ENCODE results near the gene HRH2. TPM values are rescaled to one million over a fixed set of nuclear protein-coding genes. Genes with fewer than 3 reads are reported as not detected.
"Not testable (repeated sequence)": the region's sequence is repeated elsewhere in the genome, so short reads cannot be mapped to it uniquely, and the experiment has no call there.

The HRH2 gene
- total RNA-seq, 6 donors from 2014 or later: 3.8 to 16.8 (median 7.8) TPM

- Histone ChIP-seq H3K36me3 (no peaks in the 10 kb centered on the region), H3K27ac (no peak overlapping the region), H3K9me3 (no peaks in the 10 kb centered on the region), H3K4me3 (no peak overlapping the region), H3K4me1 (no peaks in the 10 kb centered on the region), H3K27me3 (no peaks in the 10 kb centered on the region)
- TF ChIP-seq POLR2AphosphoS5 (IDR thresholded peaks at IDR 0.05) (no peak), EP300 (IDR thresholded peaks at IDR 0.05) (no peak), POLR2A (IDR thresholded peaks at IDR 0.05) (no peak), CTCF (IDR thresholded peaks at IDR 0.05) (no peak)
- WGBS, 2 donors: 68 to 79% methylated on average over 3 of the region's 3 CpGs
- DNase-seq (no peak), ATAC-seq (ENCODE audit: low FRiP score in 2 of 2) (no peak)
Observed at GRCh38 chr5:175614861-175615260, 43.0 kb upstream of the HRH2 start.

GRCh38 chr5:175616083-175616482 is 41.8 kb upstream of the HRH2 start:
- ATAC-seq (ENCODE audit: low FRiP score in 2 of 2) (no peak), DNase-seq (no peak)
- H3K27me3 ChIP-seq: no peaks in the 10 kb centered on the region
- H3K9me3 ChIP-seq: no peaks in the 10 kb centered on the region
- 81 to 89% methylated on average over 5 of the region's 5 CpGs for WGBS, 2 donors
- TF ChIP-seq POLR2A (IDR thresholded peaks at IDR 0.05): no peak
- no peak for TF ChIP-seq CTCF (IDR thresholded peaks at IDR 0.05)
- no peak for TF ChIP-seq POLR2AphosphoS5 (IDR thresholded peaks at IDR 0.05)
- TF ChIP-seq EP300 (IDR thresholded peaks at IDR 0.05): no peak
- no peaks in the 10 kb centered on the region for H3K36me3 ChIP-seq
- no peaks in the 10 kb centered on the region for H3K4me1 ChIP-seq
- H3K4me3 ChIP-seq: no peak overlapping the region
- H3K27ac ChIP-seq: no peak overlapping the region

- not testable (repeated sequence) for ATAC-seq (ENCODE audit: low FRiP score in 2 of 2)
Observed at GRCh38 chr5:175616527-175616926, 41.3 kb upstream of the HRH2 start.

GRCh38 chr5:175617447-175617846 is 40.4 kb upstream of the HRH2 start:
- TF ChIP-seq CTCF (IDR thresholded peaks at IDR 0.05) (no peak), POLR2AphosphoS5 (IDR thresholded peaks at IDR 0.05) (no peak), POLR2A (IDR thresholded peaks at IDR 0.05) (no peak), EP300 (IDR thresholded peaks at IDR 0.05) (no peak)
- Histone ChIP-seq H3K4me3 (no peak overlapping the region), H3K27me3 (no peaks in the 10 kb centered on the region), H3K9me3 (no peaks in the 10 kb centered on the region), H3K27ac (no peak overlapping the region), H3K4me1 (no peaks in the 10 kb centered on the region), H3K36me3 (no peaks in the 10 kb centered on the region)
- WGBS, 2 donors: 55 to 62% methylated on average over 6 of the region's 6 CpGs
- DNase-seq: no peak
- no peak for ATAC-seq (ENCODE audit: low FRiP score in 2 of 2)

More at GRCh38 chr5:175616527-175616926, 41.3 kb upstream of the HRH2 start:
- not testable (repeated sequence) for H3K27me3 ChIP-seq, H3K4me3 ChIP-seq, H3K27ac ChIP-seq, DNase-seq, H3K9me3 ChIP-seq, H3K36me3 ChIP-seq, H3K4me1 ChIP-seq
- 88 to 95% methylated on average over 13 of the region's 13 CpGs for WGBS, 2 donors

- no peak for DNase-seq
- no peak for TF ChIP-seq POLR2AphosphoS5 (IDR thresholded peaks at IDR 0.05)
- TF ChIP-seq POLR2A (IDR thresholded peaks at IDR 0.05): no peak
- no peak for TF ChIP-seq CTCF (IDR thresholded peaks at IDR 0.05)
- TF ChIP-seq EP300 (IDR thresholded peaks at IDR 0.05): no peak
Observed at GRCh38 chr5:175620527-175620926, 37.3 kb upstream of the HRH2 start.

More at GRCh38 chr5:175620527-175620926, 37.3 kb upstream of the HRH2 start:
- H3K4me3 ChIP-seq: no peak overlapping the region
- H3K27ac ChIP-seq: no peak overlapping the region
- H3K36me3 ChIP-seq: no peaks in the 10 kb centered on the region
- no peak for ATAC-seq (ENCODE audit: low FRiP score in 2 of 2)
- 48 to 68% methylated on average over 1 of the region's 1 CpG for WGBS, 2 donors
- H3K9me3 ChIP-seq: no peaks in the 10 kb centered on the region
- H3K4me1 ChIP-seq: no peaks in the 10 kb centered on the region
- no peaks in the 10 kb centered on the region for H3K27me3 ChIP-seq
